Brain microvascular endothelial cell (primary cell): Measurements from ENCODE around the gene ETS1.
A peak's percentile ranks its signal among the peaks of the same experiment; 100 is the strongest.

Source experiments
- DNase-seq: peaks from one replicate; pipeline ENCODE4 v3.0.0-alpha.2; 2020
- H3K27ac ChIP-seq: fragments of 250-450 bp; sonication (Bioruptor Pico); 2 replicates; pipeline ENCODE4 v1.5.1; 2020; ENCODE audit warnings: mild to moderate bottlenecking, moderate library complexity
- H3K27me3 ChIP-seq: fragments of 250-450 bp; sonication (Bioruptor Pico); replicated peaks from 2 replicates; pipeline ENCODE4 v1.5.1; 2020; ENCODE audit warnings: mild to moderate bottlenecking
- H3K36me3 ChIP-seq: fragments of 250-450 bp; sonication (Bioruptor Pico); replicated peaks from 2 replicates; pipeline ENCODE4 v1.5.1; 2020; ENCODE audit warnings: mild to moderate bottlenecking
- H3K4me3 ChIP-seq: 2 replicates; pipeline ENCODE4 v1.5.1; 2011; ENCODE audit warnings: low read depth, mild to moderate bottlenecking, control low read depth, low read length, moderate library complexity
- CTCF ChIP-seq: IDR thresholded peaks from 2 replicates; pipeline ENCODE4 v1.5.1; 2011; ENCODE audit warnings: low read depth, mild to moderate bottlenecking, moderate library complexity, low read length, control low read depth, inconsistent platforms; ENCODE audit errors: missing control alignments
- in situ Hi-C: cut with HindIII; loops from 2 replicates; pipeline ENCODE4 v1.10.0; 2017; ENCODE audit warnings: low sequenced_read_pairs, low pct_ligation_motif_present

Gene ETS1

GRCh38 chr11:128497776-128498095 lies 89.6 kb downstream of the ETS1 start:
- in situ Hi-C loops, result no loop called here
- H3K27ac ChIP-seq, result peak overlapping the region; percentile 98
- peaks cover 5% of the 10 kb centered on the region for H3K36me3 ChIP-seq
- no peak for DNase-seq
- peak overlapping the region; percentile 23 for H3K4me3 ChIP-seq
- TF ChIP-seq CTCF, result no peak
- H3K27me3 ChIP-seq, result no peaks in the 10 kb centered on the region

- peaks cover 5% of the 10 kb centered on the region for H3K36me3 ChIP-seq
- DNase-seq, result peak; percentile 96
- no peak for TF ChIP-seq CTCF
- in situ Hi-C loops, result no loop called here
- peak overlapping the region; percentile 23 for H3K4me3 ChIP-seq
- no peaks in the 10 kb centered on the region for H3K27me3 ChIP-seq
- H3K27ac ChIP-seq, result peak overlapping the region; percentile 98
Measured at GRCh38 chr11:128497061-128497775, 90.1 kb downstream of the ETS1 start.

- Histone ChIP-seq H3K4me3 (no peak overlapping the region), H3K27me3 (no peaks in the 10 kb centered on the region), H3K27ac (peak overlapping the region; percentile 98), H3K36me3 (peaks cover 5% of the 10 kb centered on the region)
- in situ Hi-C loops, result no loop called here
- TF ChIP-seq CTCF, result no peak
- DNase-seq, result no peak
Measured at GRCh38 chr11:128496692-128497060, 90.7 kb downstream of the ETS1 start.

- Histone ChIP-seq H3K27me3 (no peaks in the 10 kb centered on the region), H3K36me3 (peaks cover 5% of the 10 kb centered on the region), H3K4me3 (no peak overlapping the region), H3K27ac (peak overlapping the region; percentile 98)
- in situ Hi-C loops, result no loop called here
- no peak for TF ChIP-seq CTCF
- DNase-seq, result no peak
Measured at GRCh38 chr11:128496249-128496648, 91.1 kb downstream of the ETS1 start.

- H3K4me3 ChIP-seq, result no peak overlapping the region
- no peaks in the 10 kb centered on the region for H3K27me3 ChIP-seq
- no peak for TF ChIP-seq CTCF
- in situ Hi-C loops, result no loop called here
- peaks cover 12% of the 10 kb centered on the region for H3K36me3 ChIP-seq
- DNase-seq, result no peak
- peak overlapping the region; percentile 98 for H3K27ac ChIP-seq
Measured at GRCh38 chr11:128494418-128495332, 92.7 kb downstream of the ETS1 start.
